ENCODE data around the gene TIMM22. TPM values are rescaled to one million over a fixed set of nuclear protein-coding genes. Genes with fewer than 3 reads are reported as not detected.
A peak's percentile ranks its signal among the peaks of the same experiment; 100 is the strongest.
"Not testable (repeated sequence)": the region's sequence is repeated elsewhere in the genome, so short reads cannot be mapped to it uniquely, and the experiment has no call there.

Gene TIMM22
- total RNA-seq, 1 donor from 2014 or later, result 9.1 TPM

- no peaks in the 10 kb centered on the region for H3K36me3 ChIP-seq
- peak overlapping the region; percentile 54 for H3K27ac ChIP-seq
- no peaks in the 10 kb centered on the region for H3K27me3 ChIP-seq (ENCODE audit: low read depth)
- ATAC-seq (peak; percentile 68 to 85), DNase-seq (no peak)
- H3K9me3 ChIP-seq, result no peaks in the 10 kb centered on the region
- H3K4me1 ChIP-seq, result peaks cover 13% of the 10 kb centered on the region
- H3K4me3 ChIP-seq, result no peak overlapping the region
- no peak for TF ChIP-seq CTCF (IDR thresholded peaks at IDR 0.05)
- intact Hi-C loops (cut with DNase I), result no loop called here
These were observed 27.9 kb upstream of the TIMM22 start for GRCh38 chr17:968812-969730.

GRCh38 chr17:969811-970355 lies 27.0 kb upstream of the TIMM22 start:
- DNase-seq, result no peak
- no peaks in the 10 kb centered on the region for H3K27me3 ChIP-seq (ENCODE audit: low read depth)
- no peak for TF ChIP-seq CTCF (IDR thresholded peaks at IDR 0.05)
- no peaks in the 10 kb centered on the region for H3K9me3 ChIP-seq
- intact Hi-C loops (cut with DNase I), result no loop called here
- peaks cover 16% of the 10 kb centered on the region for H3K4me1 ChIP-seq
- peak in 1 of 2 donors; percentile 47 for ATAC-seq
- H3K36me3 ChIP-seq, result no peaks in the 10 kb centered on the region
- no peak overlapping the region for H3K4me3 ChIP-seq
- H3K27ac ChIP-seq, result peak overlapping the region; percentile 54

GRCh38 chr17:970364-970763 lies 26.6 kb upstream of the TIMM22 start:
- peak overlapping the region; percentile 54 for H3K27ac ChIP-seq
- ATAC-seq (peak in 1 of 2 donors; percentile 41), DNase-seq (no peak)
- H3K27me3 ChIP-seq (ENCODE audit: low read depth), result no peaks in the 10 kb centered on the region
- no peaks in the 10 kb centered on the region for H3K9me3 ChIP-seq
- no peak overlapping the region for H3K4me3 ChIP-seq
- H3K36me3 ChIP-seq, result no peaks in the 10 kb centered on the region
- peaks cover 21% of the 10 kb centered on the region for H3K4me1 ChIP-seq
- TF ChIP-seq CTCF (IDR thresholded peaks at IDR 0.05), result no peak
- intact Hi-C loops (cut with DNase I), result no loop called here

GRCh38 chr17:971861-972260 lies 25.1 kb upstream of the TIMM22 start:
- H3K27ac ChIP-seq; H3K27me3 ChIP-seq (ENCODE audit: low read depth); H3K4me3 ChIP-seq; H3K9me3 ChIP-seq; intact Hi-C loops (cut with DNase I); ATAC-seq; H3K36me3 ChIP-seq: not testable (repeated sequence)
- H3K4me1 ChIP-seq, result peaks cover 30% of the 10 kb centered on the region
- DNase-seq, result peak; percentile 29

- H3K27me3 ChIP-seq (ENCODE audit: low read depth), result no peaks in the 10 kb centered on the region
- no peaks in the 10 kb centered on the region for H3K36me3 ChIP-seq
- no peaks in the 10 kb centered on the region for H3K9me3 ChIP-seq
- no peak for TF ChIP-seq CTCF (IDR thresholded peaks at IDR 0.05)
- ATAC-seq (peak; percentile 17 to 36), DNase-seq (no peak)
- H3K27ac ChIP-seq, result no peak overlapping the region
- intact Hi-C loops (cut with DNase I), result no loop called here
- peaks cover 39% of the 10 kb centered on the region for H3K4me1 ChIP-seq
- H3K4me3 ChIP-seq, result no peak overlapping the region
These were observed 23.9 kb upstream of the TIMM22 start for GRCh38 chr17:973053-973452.

- H3K4me3 ChIP-seq; H3K9me3 ChIP-seq; H3K36me3 ChIP-seq; H3K27ac ChIP-seq; H3K27me3 ChIP-seq (ENCODE audit: low read depth); intact Hi-C loops (cut with DNase I); ATAC-seq: not testable (repeated sequence)
- peak; percentile 31 for DNase-seq
- H3K4me1 ChIP-seq, result peaks cover 43% of the 10 kb centered on the region
These were observed 22.2 kb upstream of the TIMM22 start for GRCh38 chr17:974778-975177.

Measured in lower lobe of right lung (tissue), 2 donors.